Skeletal muscle tissue (tissue), 5 donors: ENCODE data around the gene QRICH1. TPM values are rescaled to one million over a fixed set of nuclear protein-coding genes. Genes with fewer than 3 reads are reported as not detected.

ENCODE experiments used
- H3K27ac ChIP-seq: one replicate; pipeline ENCODE4 v1.7.0; 2013; ENCODE audit warnings: mild to moderate bottlenecking, low read depth, low read length, inconsistent platforms
- H3K27me3 ChIP-seq, 3 donors: one replicate each; pipeline ENCODE4 v1.7.0; 2013; ENCODE audit warnings: low read length in 3 of 3; ENCODE audit not compliant: control insufficient read depth in 3 of 3, insufficient read depth in 3 of 3
- H3K36me3 ChIP-seq, 3 donors: one replicate each; pipeline ENCODE4 v1.7.0; 2013; ENCODE audit warnings: low read length in 3 of 3; ENCODE audit not compliant: control insufficient read depth in 3 of 3, insufficient read depth in 3 of 3
- H3K4me1 ChIP-seq, 3 donors: one replicate each; pipeline ENCODE4 v1.7.0; 2013; ENCODE audit warnings: low read length in 3 of 3, mild to moderate bottlenecking in 3 of 3; ENCODE audit not compliant: control insufficient read depth in 3 of 3, insufficient read depth in 3 of 3
- H3K4me3 ChIP-seq, 3 donors: one replicate each; pipeline ENCODE4 v1.7.0; 2013; ENCODE audit warnings: low read length in 3 of 3
- H3K9ac ChIP-seq, 3 donors: one replicate each; pipeline ENCODE4 v1.7.0; 2013; ENCODE audit warnings: low read length in 3 of 3, mild to moderate bottlenecking in 3 of 3, moderate library complexity in 2 of 3, low read depth in 1 of 3
- H3K9me3 ChIP-seq, 3 donors: one replicate each; pipeline ENCODE4 v1.7.0; 2013; ENCODE audit warnings: low read length in 3 of 3; ENCODE audit not compliant: control insufficient read depth in 3 of 3
- small RNA-seq: library from RNA; depleted of rRNA; stranded (forward); fragments of <200 nt; gene quantifications from one replicate; pipeline ENCODE3, GENCODE V24; 2014
- total RNA-seq: library from RNA; depleted of rRNA; stranded (reverse); fragments of >200 nt; gene quantifications from one replicate; pipeline ENCODE4 v1.2.3, GENCODE V29; 2014
- donor health status: Osteomylitis.

QRICH1 gene
- total RNA-seq, 1 donor from 2014 or later = 92.9 TPM

GRCh38 chr3:48980295-48980694 is 113.6 kb downstream of the QRICH1 start:
- no peak overlapping the region for H3K27ac ChIP-seq
- peaks cover 64 to 85% (median 74%) of the 10 kb centered on the region in 3 donors for H3K36me3 ChIP-seq

More at GRCh38 chr3:48980295-48980694, 113.6 kb downstream of the QRICH1 start:
- no peaks in the 10 kb centered on the region for H3K9me3 ChIP-seq
- H3K4me1 ChIP-seq = no peaks in the 10 kb centered on the region
- H3K4me3 ChIP-seq = no peak overlapping the region
- no peaks in the 10 kb centered on the region for H3K27me3 ChIP-seq
- no peak overlapping the region for H3K9ac ChIP-seq

Small RNA genes lying within 50 kb of the gene (small RNA-seq; reads per million reads assigned to genes)
- 2,987 reads per million, percentile 99 among the genes with 10 or more reads in this experiment for gene MIR191
- gene MIR425 = 79.0 reads per million, percentile 96 among the genes with 10 or more reads in this experiment
- gene RN7SL182P = not detected

Other genes with a start within 250 kb of the QRICH1 start
- 26.6 TPM for gene PRKAR2A, start 246.2 kb downstream of the QRICH1 start, total RNA-seq
- 15.1 TPM for gene SLC25A20, start 195.2 kb downstream of the QRICH1 start, total RNA-seq
- gene ARIH2, start 175.2 kb downstream of the QRICH1 start, total RNA-seq = 51.7 TPM
- gene P4HTM, start 103.8 kb downstream of the QRICH1 start, total RNA-seq = 17.2 TPM
- 54.3 TPM for gene WDR6, start 86.7 kb downstream of the QRICH1 start, total RNA-seq
- gene DALRD3, start 75.5 kb downstream of the QRICH1 start, total RNA-seq = 27.7 TPM
- 39.1 TPM for gene NDUFAF3, start 72.0 kb downstream of the QRICH1 start, total RNA-seq
- gene IMPDH2, start 64.7 kb downstream of the QRICH1 start, total RNA-seq = 523 TPM
- 393 TPM for gene QARS1, start 10.7 kb upstream of the QRICH1 start, total RNA-seq
- 37.1 TPM for gene USP19, start 26.8 kb upstream of the QRICH1 start, total RNA-seq
- gene LAMB2, start 39.0 kb upstream of the QRICH1 start, total RNA-seq = 601 TPM
- 11.5 TPM for gene CCDC71, start 72.3 kb upstream of the QRICH1 start, total RNA-seq
- 83.5 TPM for gene KLHDC8B, start 77.5 kb upstream of the QRICH1 start, total RNA-seq
- gene C3orf62, start 183.2 kb upstream of the QRICH1 start, total RNA-seq = 1.6 TPM
- 18.3 TPM for gene USP4, start 246.0 kb upstream of the QRICH1 start, total RNA-seq